ENCODE measurements around the gene HAP1.
A peak's percentile ranks its signal among the peaks of the same experiment; 100 is the strongest.

The HAP1 gene

DNA sequence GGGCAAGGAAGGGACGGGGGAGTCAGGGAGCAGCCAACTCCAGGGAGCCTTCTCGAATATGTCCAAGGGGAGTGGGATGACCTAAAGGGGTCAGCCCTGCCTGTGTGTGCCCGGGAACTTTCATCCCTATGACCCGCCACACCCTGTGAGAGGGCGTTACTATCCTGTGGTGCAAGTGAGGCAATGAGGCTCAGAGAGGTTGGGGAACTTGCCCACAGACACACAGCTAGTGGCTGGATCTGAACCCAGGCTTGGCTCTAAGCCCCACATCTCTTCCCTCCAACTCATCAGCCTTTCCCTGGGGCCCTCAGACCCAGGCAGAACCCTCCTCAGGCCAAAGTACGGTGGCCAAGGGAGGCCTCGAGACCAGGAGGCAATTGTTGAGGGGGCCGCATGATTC lies 28.9 kb upstream of the HAP1 start:
- DNase-seq = no peak

DNA sequence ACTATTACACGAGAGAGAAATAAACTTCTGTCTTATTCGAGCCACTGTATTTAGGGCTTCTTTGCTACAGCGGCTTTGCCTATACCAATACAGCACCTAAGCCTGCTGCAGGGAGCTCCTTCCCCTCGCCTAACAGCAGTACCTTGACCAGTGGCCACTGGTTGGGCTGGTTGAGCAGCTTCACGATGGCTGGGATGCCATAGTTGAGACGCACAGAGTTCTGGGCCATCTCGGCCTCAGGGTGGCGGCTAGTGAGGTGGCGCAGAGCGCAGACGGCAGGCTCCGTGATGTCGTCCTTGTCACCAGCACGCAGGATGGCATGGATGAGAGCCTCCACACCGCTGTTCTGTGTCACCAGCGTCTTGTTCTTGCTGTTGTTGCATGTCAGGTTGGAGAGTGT lies 28.4 kb upstream of the HAP1 start:
- no peak for DNase-seq

DNA sequence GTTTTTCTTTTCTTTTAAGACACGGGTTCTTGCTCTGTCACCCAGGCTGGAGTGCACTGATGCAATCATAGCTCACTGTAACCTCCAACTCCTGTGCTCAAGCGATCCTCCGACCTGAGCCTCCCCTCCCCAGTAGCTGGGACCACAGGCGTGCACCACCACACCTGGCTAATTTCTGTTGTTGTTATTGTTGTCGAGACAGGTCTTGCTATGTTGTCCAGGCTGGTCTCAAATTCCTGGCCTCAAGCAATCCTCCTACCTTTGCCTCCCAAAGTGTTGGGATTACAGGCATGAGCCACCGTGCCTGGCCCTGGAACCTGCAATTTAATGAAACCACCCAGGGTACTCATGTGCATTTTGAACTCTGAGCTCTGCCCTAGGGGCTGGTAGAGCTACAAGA lies 27.9 kb upstream of the HAP1 start:
- no peak for DNase-seq

DNA sequence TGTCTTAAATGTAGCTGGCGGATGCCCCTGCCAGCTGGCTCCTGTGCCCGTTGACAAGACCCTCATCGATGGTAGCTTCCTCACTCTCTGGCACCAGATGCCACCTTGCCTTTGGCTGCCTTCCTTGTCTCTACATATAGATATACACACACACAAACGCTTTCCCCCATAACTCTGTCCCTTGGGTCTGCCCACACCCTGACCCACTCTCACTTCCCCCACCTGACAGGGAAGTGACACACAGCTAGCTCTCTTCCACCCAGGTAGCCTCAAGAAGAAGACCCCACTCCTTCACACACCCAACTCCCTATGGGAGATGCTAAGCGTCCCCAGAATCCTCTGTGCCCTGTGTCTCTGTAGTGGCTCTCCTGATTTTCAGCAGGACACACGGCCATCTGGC lies 26.4 kb upstream of the HAP1 start:
- no peak for DNase-seq

DNA sequence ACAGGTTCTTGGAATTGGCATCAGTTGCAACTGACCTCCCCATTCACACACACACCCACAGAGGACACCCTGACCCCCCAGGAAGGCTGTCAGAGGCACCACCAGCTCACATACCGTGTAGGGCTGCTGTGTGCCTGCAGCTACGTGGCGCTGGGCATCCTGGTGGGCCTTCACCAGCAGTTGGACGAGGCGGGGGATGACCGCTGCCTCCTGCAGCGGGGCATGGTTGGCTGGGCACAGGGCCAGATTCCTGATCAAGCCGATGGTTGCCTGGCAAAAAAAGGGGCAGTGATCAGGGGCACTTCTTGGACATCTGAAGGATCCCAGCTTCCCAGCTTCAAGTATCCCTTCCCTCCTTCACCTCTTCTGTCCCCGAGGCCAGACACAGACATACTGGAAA lies 24.2 kb upstream of the HAP1 start:
- no peak for DNase-seq

DNA sequence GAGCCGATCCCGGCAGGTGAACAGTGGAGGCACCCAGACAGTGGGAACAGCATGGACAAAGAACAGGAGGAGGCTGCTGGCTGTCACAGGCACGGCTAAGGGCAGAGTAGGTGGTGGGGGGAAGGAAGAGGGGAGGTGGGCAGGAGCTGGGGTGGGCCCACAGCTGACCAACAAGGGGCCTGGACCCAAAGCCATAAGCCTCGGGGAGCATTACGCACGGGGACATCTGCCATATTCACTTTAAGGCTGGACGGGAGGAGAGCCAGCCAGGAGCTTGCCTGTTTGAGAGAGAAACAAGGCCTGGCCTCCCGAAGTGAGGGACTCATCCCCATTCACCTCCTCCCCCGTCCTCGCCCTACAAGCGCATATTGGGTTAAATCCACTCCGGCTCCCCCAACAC lies 19.6 kb upstream of the HAP1 start:
- no peak for DNase-seq

DNA sequence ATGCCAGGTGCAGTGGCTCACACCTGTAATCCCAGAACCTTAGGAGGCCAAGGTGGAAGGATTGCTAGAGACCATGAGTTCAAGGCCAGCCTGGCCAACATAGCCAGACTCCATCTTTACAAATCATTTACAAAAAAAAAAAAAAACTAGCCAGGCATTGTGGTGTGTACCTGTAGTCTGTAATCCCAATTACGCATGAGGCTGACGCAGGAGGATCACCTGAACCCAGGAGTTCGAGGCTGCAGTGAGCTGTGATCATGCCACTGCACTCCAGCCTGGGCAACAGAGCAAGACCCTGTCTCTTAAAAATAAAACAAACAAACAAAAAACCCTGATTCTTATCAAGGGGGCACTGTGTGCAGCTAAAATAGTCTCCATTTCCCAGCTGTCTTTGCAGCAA lies 16.8 kb upstream of the HAP1 start:
- DNase-seq = no peak

DNA sequence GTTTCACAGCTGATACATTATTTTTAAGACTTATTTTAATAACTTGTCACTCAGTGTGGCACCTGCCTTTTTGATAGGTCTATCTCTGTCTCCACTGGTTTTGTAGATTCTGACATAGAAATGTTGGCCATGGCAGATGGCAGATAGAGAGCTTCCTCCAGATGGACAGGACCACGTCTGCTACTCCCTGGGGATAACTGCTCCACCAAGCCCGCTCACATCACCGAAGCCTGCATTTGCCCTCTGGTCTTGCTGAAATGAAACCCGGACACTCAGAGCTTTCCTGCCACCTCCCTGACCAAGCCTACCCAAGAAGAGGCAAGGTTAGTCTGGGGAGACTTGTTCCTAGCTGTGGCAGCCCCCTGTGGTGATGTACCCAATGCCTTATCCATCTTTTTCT lies 16.4 kb upstream of the HAP1 start:
- no peak for DNase-seq

DNA sequence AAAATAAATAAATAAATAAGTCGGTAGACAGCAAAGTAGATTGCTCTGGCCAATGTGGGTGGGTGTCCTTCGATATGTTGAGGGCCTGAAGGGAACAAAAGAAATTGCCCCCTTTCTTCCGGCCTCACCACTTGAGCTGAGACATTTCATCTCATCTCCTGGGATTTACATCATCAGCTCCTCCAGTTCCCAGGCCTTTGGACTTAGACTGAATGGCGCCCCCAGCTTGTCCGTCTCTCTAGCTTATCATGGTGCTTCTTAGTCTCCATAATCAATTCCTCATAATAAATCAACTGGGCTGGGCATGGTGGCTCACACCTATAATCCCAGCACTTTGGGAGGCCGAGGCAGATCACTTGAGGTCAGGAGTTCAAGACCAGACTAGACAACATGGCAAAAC lies 13.8 kb upstream of the HAP1 start:
- DNase-seq = no peak

DNA sequence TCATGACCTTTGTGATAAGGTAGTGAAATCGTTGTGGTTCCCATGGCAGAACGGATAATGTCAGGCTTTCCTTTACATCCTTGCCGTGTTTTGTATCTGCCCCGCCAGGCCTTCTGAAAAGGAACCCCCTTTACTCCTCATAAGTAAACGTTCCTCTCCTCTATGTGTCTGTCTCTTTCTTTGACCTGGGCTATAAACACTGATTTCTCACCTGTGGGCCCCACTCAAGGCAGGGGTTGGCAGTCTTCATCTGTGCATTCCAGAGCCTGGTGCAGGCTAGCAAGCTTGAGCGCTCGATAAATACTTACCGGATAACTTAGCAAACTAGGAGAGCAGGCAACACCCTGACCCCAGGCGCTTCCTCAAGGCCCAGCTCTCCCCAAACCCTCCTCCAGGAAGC lies 7.3 kb upstream of the HAP1 start:
- DNase-seq = no peak

DNA sequence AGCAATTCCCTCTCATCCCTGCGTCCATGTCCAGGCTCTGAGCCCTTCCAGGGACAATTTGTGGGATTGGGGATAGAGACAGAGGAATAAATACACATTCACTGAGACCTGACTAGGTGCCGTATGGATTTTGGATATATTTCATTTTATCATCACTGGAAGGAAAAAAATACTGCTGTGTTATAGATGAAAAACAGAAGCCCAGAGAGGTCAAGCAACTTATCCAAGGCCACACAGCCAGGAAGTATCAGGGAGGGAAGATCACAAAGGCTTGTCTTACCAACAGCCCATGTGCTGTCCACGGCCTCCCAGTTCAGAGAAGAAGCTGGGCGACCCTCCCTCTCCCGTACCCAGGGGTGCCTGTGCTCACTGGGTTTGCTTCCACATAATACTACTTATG lies 6.1 kb upstream of the HAP1 start:
- DNase-seq = no peak

DNA sequence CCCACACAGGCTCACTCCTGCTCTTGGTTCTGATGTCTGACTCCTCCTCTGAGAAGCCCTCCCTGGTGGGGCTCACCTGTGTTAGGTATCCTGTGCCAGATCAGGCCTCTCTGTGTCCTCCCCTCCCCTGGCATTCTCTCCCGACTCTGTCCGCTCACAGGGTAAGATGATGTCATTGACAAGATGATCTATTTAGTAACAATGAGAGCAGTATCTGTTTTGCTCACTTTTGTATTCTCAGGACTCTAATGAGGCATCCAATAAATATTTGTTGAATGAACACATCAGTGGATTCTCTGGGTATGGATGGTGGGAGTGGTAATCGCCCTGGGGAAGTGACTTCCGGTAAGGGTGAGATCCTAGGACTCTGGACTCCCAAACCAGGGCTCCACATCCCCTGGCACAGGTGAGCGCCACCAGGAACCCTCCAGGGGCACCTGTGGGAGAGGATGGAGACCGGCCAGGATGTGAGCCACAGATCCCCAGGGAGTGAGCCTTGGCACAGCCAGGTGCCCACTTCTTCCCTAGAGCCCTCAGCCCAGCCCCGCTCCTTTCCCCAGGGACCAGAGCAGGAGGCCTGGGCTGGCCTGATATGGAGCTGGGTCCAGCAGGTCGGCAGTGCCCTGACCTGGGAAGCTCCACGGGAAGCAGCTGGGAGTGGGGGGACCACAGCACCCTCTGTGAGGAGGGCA lies 5.4 kb upstream of the HAP1 start:
- DNase-seq = peak; percentile 71

DNA sequence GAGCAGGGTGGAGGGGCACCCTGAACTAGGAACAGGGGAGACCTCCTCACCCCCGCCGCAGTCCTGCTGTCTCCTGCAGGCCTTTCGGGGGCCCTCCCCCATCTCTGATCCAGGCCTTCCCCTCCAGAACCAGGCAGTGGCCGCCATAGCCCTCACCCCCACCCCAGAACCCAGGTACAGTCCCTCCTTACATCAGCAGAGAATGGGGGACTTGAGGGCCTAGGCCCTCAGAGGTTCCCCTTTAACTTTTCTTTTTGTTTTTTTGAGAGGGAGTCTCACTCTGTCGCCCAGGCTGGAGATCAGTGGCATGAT lies 4.3 kb upstream of the HAP1 start:
- DNase-seq = no peak

DNA sequence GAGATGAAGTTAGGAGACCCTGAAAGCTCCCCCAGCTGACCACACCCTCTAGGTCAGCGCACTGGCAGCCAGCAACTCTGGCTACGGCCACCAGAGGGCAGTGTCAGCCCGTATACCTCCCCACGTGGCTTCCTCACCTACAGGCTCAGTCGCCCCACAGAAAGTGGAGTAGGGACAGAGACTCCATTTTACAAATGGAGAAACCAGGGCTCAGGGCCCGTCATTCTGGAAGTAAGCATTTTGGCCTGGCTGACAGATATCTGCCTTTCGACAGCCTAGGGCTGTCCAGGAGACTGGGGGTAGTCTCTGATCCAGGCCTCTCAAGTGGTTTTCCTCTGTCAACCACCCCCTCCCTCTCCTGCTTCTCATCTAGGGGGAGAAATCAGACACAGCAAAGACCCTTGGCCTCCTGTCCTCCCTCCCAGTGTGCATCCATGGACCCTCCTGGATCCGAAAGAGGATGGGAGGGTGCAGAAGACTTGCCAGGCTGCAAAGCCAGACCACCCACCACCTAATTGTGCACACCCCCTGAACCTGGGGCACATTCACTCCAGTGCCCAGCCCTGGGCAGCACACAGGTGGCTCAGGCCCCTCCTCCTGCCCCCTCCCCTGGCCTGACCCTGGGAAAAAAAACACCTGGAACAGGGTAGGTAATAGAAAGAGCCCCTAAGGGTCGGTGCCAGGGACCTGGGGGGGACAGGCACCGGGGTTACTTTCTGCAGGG lies 3.8 kb upstream of the HAP1 start:
- DNase-seq = peak; percentile 60

DNA sequence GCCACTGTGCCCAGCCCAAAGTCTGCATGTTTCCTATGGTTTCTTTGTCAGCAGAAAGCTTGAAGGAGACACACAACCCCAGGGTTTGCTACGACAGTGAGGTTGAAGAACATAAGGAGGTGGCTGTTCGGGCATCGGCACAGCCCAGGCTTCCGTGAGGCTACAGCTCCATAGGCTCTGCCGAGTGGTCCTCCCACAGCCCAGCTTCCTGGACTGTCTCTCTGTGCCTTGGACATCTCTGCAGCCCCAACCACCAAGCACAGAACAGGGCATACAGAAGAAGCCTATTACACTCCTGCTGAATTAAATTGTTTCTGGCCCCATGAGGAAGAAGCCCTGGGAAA lies 3.2 kb upstream of the HAP1 start:
- DNase-seq = no peak

DNA sequence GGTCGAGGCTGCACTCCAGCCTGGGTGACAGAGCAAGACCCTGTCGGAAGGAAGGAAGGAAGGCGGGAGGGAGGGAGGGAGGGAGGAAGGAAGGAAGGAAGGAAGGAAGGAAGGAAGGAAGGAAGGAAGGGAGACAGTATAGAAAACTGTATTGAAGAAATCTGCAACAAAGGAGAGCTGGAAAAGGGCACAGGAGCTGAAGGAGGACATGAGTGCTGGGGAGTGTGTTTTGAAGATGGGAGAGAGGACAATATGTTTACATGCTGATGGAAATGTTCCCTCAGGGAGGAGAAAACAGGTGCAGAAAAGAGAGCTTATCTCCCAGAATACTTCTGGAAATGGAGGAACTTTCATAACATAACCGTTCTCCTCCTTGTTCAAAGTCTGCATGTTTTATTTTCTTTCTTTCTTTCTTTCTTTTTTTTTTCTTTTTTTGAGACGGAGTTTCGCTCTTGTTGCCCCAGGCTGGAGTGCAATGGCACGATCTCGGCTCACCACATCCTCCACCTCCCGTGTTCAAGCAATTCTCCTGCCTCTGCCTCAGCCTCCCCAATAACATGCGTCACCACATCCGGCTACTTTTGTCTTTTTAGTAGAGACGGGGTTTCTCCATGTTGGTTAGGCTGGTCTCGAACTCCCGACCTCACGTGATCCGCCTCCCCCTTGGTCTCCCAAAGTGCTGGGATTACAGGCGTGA lies 2.7 kb upstream of the HAP1 start:
- no peak for DNase-seq

DNA sequence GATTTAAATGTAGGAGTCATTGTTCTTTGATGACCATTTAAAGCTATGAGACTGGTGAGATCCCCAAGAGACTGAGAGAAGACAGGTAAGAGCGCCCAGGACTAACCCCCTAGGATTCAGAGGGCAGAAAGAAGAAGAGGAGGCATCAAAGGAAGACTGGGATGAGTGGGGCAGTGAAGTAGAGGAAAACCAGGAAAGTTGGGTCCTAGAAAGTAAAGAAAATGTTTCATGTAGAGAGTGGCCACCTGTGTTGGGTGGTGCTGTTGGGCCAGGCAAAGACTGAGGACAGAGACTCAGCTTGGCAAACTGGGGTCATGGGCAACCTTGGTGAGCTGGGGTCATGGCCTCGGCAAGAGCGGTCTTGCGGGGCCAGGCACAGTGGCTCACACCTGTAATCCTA lies 1.3 kb upstream of the HAP1 start:
- no peak for DNase-seq

DNA sequence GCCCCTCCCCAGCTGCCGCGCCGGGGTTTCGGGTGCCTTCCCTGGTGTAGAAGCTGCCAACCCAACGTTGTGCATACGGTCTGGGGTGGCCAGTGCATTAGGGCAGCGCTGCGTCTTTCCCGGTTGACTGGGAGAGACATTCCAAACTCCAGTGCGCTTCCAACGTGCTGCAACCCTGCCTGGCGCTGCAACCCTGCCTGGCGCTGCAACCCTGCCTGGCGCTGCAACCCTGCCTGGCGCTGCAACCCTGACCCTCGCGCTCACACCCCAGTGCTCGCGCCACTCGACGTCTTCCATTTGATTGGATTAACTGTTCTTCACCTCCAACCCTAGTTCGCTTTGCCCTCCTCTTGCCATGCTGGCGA lies 488 bp upstream of the HAP1 start:
- no peak for DNase-seq

DNA sequence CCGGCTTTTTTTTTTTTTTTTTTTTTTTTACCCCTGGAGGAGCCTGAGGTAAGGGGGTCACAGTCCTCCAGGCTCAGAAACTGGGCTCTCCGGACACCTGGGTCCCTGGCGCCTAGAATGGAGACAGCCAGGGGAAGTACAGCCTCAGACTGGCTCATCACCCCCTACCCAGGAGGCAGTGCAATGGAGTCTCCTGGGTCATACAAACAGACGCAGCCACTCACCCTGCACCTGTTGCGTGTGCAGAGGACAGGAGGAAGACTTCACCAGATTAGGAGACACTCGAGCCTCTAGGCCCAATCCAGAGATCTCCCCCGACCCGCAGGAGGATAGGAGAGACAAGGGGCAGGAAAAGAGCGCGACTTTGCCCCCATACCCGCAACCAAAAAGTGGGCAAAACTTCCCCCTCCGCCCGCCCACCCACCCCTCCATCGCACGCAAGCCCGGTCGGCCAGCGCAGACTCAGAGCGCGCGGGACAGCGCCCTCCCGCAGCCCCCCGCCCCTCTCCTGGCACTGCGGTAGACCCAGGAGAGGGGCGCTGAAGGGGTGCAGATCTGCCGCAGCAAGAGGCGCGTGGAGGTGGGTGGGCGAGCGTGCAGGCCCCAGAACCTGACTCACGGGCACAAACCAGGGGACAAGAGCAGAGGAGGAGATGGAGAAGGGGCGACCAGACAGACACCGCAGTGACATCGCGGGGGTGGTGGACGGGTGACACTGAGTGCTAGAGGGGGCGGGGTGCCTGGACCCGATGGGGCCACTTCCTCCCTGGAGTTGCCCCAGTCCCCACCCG lies 900 bp downstream of the HAP1 start:
- no peak for DNase-seq

DNA sequence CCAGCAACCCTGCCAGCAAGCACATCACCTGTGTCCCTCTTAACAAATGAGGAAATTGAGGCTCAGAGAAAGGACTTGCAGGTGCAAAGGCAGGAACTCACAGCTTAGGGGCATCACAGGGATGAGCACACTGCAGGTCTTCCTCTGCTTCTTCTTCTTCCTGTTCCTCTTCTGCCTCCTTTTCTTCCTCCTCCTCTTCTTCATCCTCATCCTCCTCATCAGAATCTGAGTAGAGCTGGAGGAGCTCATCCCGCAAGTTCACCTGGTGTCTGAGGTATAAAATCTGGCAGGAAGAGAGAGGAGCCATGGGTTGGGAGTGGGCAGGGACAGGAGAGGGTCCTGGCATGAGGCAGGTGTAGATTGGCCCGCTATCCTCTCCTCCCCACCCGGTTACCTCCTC lies 2.6 kb downstream of the HAP1 start:
- no peak for DNase-seq

DNA sequence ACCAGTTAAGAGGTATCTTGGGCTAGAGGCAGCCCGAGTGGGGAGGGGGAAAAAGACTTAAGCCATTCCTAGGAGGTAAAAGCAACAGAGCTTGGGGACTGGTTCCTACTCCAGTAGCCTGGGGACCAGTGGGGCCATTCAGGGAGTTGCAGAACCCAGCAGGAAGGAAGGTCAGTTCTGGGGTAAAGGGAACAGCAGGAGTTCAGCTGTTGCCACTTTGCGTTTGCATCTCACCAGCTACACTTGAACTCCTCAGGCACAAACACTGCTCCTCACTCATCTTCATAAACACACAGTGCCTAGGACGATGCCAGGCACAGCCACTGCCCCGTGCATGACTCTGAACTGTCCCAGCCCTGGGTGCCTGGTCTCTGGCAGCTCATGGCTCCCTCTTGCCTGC lies 4.0 kb downstream of the HAP1 start:
- no peak for DNase-seq

DNA sequence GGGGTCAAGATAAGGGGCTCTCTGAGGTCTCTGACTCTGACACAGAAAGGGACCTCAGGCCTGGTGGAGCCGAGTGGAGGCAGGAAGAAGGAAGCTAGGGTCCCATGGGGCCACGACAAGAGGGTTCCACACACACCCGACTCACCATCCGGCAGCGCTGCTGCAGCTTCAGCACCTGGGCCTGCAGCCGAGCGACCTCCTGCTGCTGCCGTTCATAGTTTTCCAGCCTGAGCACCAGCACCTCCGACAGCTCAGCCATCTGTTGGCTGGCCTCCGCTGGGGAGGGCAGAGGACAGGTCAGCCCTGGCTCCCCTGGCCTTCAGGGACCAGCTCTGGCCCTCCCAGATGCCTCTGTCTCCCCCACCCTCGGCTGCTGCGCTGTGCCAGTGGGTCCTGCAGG lies 6.4 kb downstream of the HAP1 start:
- no peak for DNase-seq

DNA sequence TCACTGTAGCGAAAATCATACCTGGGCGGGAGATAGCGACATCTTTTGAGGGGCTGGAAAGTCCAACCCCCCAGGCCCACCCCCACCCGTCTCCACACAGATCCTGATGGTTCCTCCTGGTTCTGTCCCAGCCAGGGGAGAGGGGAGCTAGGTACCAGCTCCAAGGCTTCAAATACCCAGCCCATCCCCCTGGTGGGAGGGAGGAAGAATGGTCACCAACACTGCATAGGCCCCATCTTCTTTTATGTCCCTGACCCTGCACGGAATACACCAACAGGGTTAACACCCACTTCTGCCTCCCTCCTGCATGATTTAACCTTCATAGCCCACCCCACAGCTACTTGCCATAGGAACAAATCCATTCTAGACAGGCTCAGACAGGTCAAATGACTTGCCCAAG lies 9.3 kb downstream of the HAP1 start:
- no peak for DNase-seq

DNA sequence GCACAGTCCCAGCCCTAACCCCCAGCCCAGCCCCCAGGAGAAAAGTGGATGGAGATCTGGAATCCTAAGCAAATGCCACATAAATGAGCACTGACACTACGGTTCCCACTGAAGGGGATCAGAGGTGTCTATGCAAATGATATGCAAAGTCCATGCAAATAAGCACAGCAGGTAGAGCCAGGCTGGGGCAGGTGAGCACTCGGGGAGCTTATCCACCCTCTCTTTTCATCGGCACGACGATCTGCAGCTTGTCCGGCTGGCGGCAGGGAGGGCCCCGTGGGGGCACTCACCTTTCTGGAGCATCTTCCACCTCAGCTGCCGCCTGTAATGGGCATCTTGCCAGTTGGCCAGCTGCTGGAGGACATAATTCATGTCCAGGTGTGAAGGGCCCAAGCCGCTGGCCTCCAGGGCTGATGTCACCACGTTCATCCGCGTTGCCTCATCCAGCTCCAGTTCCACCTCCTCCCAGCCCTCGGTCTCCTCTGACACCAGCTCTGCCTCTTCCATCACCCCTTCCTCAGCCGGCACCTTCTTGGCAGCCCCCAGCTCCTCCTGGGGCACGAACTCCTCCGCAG lies 9.9 kb downstream of the HAP1 start:
- DNase-seq = no peak

Data from NCI-H226 (cell line).